IPS-20b (cell line): Measurements from ENCODE around the gene RGS5.

Experiments
- H3K27ac ChIP-seq: one replicate; pipeline ENCODE4 v1.5.1; 2013; ENCODE audit warnings: low read length
- H3K27me3 ChIP-seq: 2 replicates; pipeline ENCODE4 v1.6.1; 2013; ENCODE audit warnings: mild to moderate bottlenecking, low read length, inconsistent platforms; ENCODE audit not compliant: insufficient read depth
- H3K36me3 ChIP-seq: 2 replicates; pipeline ENCODE4 v1.6.1; 2013; ENCODE audit warnings: low read depth, mild to moderate bottlenecking, inconsistent platforms, low read length, moderate library complexity; ENCODE audit not compliant: insufficient read depth
- H3K4me1 ChIP-seq: 2 replicates; pipeline ENCODE4 v1.6.1; 2013; ENCODE audit warnings: mild to moderate bottlenecking, control low read depth, inconsistent platforms, low read length, moderate library complexity; ENCODE audit not compliant: insufficient read depth
- H3K4me3 ChIP-seq: 2 replicates; pipeline ENCODE4 v1.5.1; 2013; ENCODE audit warnings: mild to moderate bottlenecking, low read length, inconsistent platforms
- H3K9ac ChIP-seq: 2 replicates; pipeline ENCODE4 v1.6.1; 2013; ENCODE audit warnings: low read depth, mild to moderate bottlenecking, inconsistent platforms, low read length, moderate library complexity
- H3K9me3 ChIP-seq: 2 replicates; pipeline ENCODE4 v1.6.1; 2013; ENCODE audit warnings: mild to moderate bottlenecking, low read depth, low read length, inconsistent platforms; ENCODE audit not compliant: insufficient read depth

RGS5 gene

DNA sequence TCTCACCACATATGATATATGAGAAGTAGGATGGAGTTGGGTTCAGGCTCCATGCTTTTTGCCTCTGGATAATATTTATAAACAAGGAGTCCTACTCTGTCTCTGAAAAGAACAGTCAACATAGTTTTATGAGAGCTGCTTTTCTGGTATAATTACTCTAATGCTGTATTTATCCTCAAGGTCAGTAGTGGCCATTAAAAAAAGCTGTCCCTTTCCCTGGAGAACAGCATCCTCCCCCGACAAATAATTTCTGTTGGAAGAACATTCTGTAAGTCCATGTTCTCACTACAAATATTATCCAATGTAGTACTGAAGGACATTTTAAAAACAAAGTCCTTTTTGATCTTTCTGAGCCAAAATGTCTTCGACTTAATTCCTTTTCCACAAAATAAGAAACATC is 9.0 kb upstream of the RGS5 start:
- H3K36me3 ChIP-seq: no peaks in the 10 kb centered on the region
- H3K4me1 ChIP-seq: no peaks in the 10 kb centered on the region
- H3K27me3 ChIP-seq: no peaks in the 10 kb centered on the region
- H3K4me3 ChIP-seq: no peak overlapping the region
- H3K27ac ChIP-seq: no peak overlapping the region
- H3K9me3 ChIP-seq: no peaks in the 10 kb centered on the region
- H3K9ac ChIP-seq: no peak overlapping the region

- H3K9me3 ChIP-seq: no peaks in the 10 kb centered on the region
- H3K9ac ChIP-seq: no peak overlapping the region
- no peaks in the 10 kb centered on the region for H3K36me3 ChIP-seq
- no peaks in the 10 kb centered on the region for H3K27me3 ChIP-seq
- H3K27ac ChIP-seq: no peak overlapping the region
- H3K4me3 ChIP-seq: no peak overlapping the region
- peaks cover 19% of the 10 kb centered on the region; the same call in 1 of the 2 replicates for H3K4me1 ChIP-seq
Measured at GRCh38 chr1:163205513-163205912, 2.8 kb upstream of the RGS5 start.

- Histone ChIP-seq H3K27ac (peak overlapping the region; percentile 1), H3K4me1 (peaks cover 23% of the 10 kb centered on the region; the same call in 1 of the 2 replicates), H3K4me3 (peak overlapping the region; percentile 33; the same call in 1 of the 2 replicates), H3K9ac (peak overlapping the region; percentile 57), H3K27me3 (no peaks in the 10 kb centered on the region), H3K36me3 (no peaks in the 10 kb centered on the region), H3K9me3 (no peaks in the 10 kb centered on the region)
Measured at GRCh38 chr1:163203561-163203960, 845 bp upstream of the RGS5 start.

DNA sequence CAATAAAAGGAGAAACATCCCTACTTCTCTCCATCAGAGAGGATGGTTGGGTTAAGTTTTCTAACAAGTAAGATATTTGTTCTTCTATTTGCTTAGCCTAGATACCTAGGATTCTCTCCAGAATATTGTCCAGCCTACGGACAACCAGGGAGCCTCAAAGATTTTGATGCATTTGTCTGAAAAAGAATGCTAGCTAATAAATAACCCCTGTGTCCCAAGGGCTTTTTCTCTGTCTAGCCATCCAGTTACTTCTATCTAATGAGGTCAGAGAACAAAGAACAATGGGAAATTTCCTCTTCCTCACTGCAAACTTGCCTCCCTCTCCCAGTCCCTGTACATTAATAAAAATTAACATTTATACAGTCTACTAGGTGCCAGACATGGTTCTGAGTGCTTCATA is 810 bp downstream of the RGS5 start:
- no peaks in the 10 kb centered on the region for H3K36me3 ChIP-seq
- H3K4me3 ChIP-seq: peak overlapping the region; percentile 41
- peak overlapping the region; percentile 56; the same call in 1 of the 2 replicates for H3K9ac ChIP-seq
- peaks cover 23% of the 10 kb centered on the region for H3K4me1 ChIP-seq
- H3K27ac ChIP-seq: no peak overlapping the region
- H3K27me3 ChIP-seq: no peaks in the 10 kb centered on the region
- no peaks in the 10 kb centered on the region for H3K9me3 ChIP-seq

- Histone ChIP-seq H3K27me3 (no peaks in the 10 kb centered on the region), H3K9me3 (no peaks in the 10 kb centered on the region), H3K4me3 (no peak overlapping the region), H3K4me1 (peaks cover 14% of the 10 kb centered on the region), H3K36me3 (no peaks in the 10 kb centered on the region), H3K27ac (no peak overlapping the region), H3K9ac (no peak overlapping the region)
Measured at GRCh38 chr1:163197022-163197421, 5.7 kb downstream of the RGS5 start.

DNA sequence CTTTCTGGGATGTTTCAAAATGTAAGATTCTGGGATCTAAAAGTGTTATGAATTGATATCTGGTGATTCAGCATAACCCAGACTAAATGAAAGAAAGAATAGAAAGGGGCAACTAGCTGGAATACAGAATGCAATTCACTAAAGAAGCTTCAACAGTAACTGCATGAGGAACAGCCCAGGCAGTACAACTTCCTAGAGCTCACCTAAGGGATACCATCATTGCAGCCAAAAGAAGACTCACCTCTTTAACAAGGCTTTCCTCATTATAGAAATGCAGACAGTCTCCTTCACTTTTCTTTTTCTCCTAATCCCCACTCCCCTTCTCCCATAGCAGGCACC is 6.3 kb downstream of the RGS5 start:
- H3K4me3 ChIP-seq: no peak overlapping the region
- H3K27ac ChIP-seq: no peak overlapping the region
- H3K27me3 ChIP-seq: no peaks in the 10 kb centered on the region
- no peaks in the 10 kb centered on the region for H3K9me3 ChIP-seq
- no peaks in the 10 kb centered on the region for H3K36me3 ChIP-seq
- H3K4me1 ChIP-seq: peaks cover 12% of the 10 kb centered on the region
- H3K9ac ChIP-seq: no peak overlapping the region

DNA sequence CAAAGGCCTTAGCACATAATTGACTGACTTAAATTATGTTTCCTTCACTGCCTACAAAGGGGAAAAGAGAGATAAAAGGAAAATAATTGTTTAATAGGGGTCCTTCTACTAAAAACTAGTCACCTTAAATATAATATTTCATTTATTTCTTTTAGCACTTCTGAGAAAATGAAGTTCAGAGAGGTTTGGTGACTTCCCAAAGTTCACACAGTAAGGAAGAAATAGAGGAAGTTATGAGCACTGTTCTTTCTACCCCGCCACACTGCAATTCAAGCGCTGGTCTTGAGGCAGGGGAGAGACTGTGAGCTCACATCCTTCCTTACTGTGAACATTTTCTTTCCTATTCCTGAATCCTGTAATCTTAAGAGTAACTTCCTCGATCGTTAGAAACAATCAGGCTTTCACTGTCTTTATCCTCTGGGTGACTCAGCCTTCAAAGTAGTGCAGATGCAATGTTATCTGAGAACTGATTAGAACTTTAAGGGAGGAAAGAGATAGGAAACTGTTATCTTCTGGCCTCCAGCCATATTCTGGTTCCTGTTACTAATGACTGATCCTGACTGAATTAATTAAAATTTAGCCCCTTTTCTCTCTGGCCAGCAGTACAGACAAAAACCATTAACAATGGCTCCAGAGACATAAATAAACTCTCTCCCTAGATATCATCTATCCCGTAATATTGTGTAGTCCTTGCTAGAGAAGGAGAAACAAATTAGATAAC is 6.8 kb downstream of the RGS5 start:
- Histone ChIP-seq H3K27ac (no peak overlapping the region), H3K9ac (no peak overlapping the region), H3K36me3 (no peaks in the 10 kb centered on the region), H3K4me1 (peaks cover 11% of the 10 kb centered on the region), H3K9me3 (no peaks in the 10 kb centered on the region), H3K27me3 (no peaks in the 10 kb centered on the region), H3K4me3 (no peak overlapping the region)

DNA sequence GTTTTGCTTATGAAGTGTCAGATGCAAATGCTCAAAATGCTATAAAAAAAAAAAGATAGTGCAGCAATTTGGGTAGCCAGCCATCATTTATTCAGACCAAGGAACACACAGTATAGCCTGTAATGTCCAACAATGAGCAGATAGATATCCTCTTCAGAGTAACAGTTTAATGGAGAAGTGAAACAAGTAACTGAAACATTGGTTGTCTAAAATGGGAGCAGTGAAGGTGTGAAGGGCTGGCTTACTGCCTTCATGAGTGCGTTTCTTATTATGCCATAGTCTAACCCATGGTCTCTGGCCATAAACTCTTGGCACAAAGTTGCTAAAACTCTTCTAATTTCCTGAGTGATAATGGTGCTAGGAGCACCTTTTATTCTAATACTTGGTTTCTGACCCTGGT is 11.4 kb downstream of the RGS5 start:
- no peak overlapping the region for H3K27ac ChIP-seq
- H3K4me3 ChIP-seq: no peak overlapping the region
- no peak overlapping the region for H3K9ac ChIP-seq
- H3K36me3 ChIP-seq: no peaks in the 10 kb centered on the region
- H3K4me1 ChIP-seq: no peaks in the 10 kb centered on the region; the same call in 1 of the 2 replicates
- no peaks in the 10 kb centered on the region for H3K9me3 ChIP-seq
- H3K27me3 ChIP-seq: no peaks in the 10 kb centered on the region

DNA sequence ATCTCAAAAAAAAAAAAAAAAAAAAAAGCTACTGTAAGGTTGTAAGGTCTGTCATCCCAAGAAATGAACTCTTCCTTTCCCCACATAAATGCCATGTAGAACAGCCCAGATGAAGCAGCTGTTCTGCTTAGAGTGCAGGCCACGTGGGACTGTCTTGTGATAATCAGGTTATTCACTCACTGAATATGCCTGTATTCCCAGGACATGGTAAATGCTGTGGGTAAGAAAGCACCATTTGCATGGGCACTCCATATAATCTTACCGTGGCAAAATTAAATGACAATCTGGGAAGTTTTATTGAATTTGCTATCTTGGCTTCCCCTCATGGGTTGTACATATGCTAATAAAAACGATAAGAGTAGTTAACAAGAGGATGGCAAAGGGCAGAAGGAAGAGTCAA is 13.8 kb downstream of the RGS5 start:
- Histone ChIP-seq H3K4me3 (no peak overlapping the region), H3K9ac (no peak overlapping the region), H3K36me3 (no peaks in the 10 kb centered on the region), H3K27ac (no peak overlapping the region), H3K27me3 (no peaks in the 10 kb centered on the region), H3K4me1 (no peaks in the 10 kb centered on the region), H3K9me3 (no peaks in the 10 kb centered on the region)

DNA sequence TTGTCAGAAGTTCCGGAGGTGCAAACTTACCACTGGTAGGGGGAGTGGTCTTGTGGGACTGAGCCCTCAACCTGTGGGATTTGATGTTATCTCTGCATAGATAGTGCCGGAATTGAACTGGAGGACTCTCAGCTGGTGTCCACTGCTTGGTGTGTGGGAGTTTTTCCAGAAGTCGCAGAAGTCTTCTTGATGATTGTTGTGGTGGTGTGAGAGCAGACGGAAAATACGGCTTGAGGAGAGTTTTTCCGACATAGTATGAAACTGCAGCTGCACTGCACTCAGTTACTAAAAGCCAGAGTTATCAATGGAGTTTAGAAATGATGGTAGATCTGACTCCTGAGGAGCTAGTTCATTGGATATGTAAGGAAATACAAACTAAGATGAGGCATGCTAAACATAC is 14.9 kb downstream of the RGS5 start:
- H3K4me3 ChIP-seq: no peak overlapping the region
- no peaks in the 10 kb centered on the region for H3K9me3 ChIP-seq
- H3K9ac ChIP-seq: no peak overlapping the region
- H3K27me3 ChIP-seq: no peaks in the 10 kb centered on the region
- no peak overlapping the region for H3K27ac ChIP-seq
- no peaks in the 10 kb centered on the region for H3K4me1 ChIP-seq
- H3K36me3 ChIP-seq: no peaks in the 10 kb centered on the region

- Histone ChIP-seq H3K9ac (no peak overlapping the region), H3K27me3 (no peaks in the 10 kb centered on the region), H3K4me3 (no peak overlapping the region), H3K36me3 (no peaks in the 10 kb centered on the region), H3K9me3 (no peaks in the 10 kb centered on the region), H3K27ac (no peak overlapping the region), H3K4me1 (no peaks in the 10 kb centered on the region)
Measured at GRCh38 chr1:163186862-163187261, 15.9 kb downstream of the RGS5 start.

GRCh38 chr1:163182330-163182949 is 20.3 kb downstream of the RGS5 start:
- Histone ChIP-seq H3K9me3 (no peaks in the 10 kb centered on the region), H3K9ac (no peak overlapping the region), H3K36me3 (no peaks in the 10 kb centered on the region), H3K4me1 (no peaks in the 10 kb centered on the region), H3K27me3 (no peaks in the 10 kb centered on the region), H3K27ac (no peak overlapping the region), H3K4me3 (no peak overlapping the region)
